Transverse colon (tissue), 4 donors: ENCODE data around the gene STAG1.

Source experiments
- EP300 ChIP-seq: sonication (generic); formaldehyde crosslinking; IDR thresholded peaks from one replicate; pipeline ENCODE4 v1.6.1; 2017; ENCODE audit warnings: antibody characterized with exemption, low read depth
- POLR2A ChIP-seq: fragments of 450-650 bp; IDR thresholded peaks from one replicate; pipeline ENCODE4 v1.6.1; 2016; ENCODE audit warnings: antibody characterized with exemption, mild to moderate bottlenecking, moderate library complexity
- POLR2AphosphoS5 ChIP-seq, 3 donors: sonication (generic); formaldehyde crosslinking; IDR thresholded peaks; one replicate each; pipeline ENCODE4 v1.6.1; 2016; ENCODE audit warnings: antibody characterized with exemption in 3 of 3
- TF ChIP-seq, protein P1 (sequence below), 5 experiments: fragments of 200-600 bp in 3 of 5; fragments of 450-650 bp in 2 of 5; sonication (generic) in 3 of 5; IDR thresholded peaks; 1 replicate in 2 of 5; 2 replicates in 3 of 5; pipeline ENCODE4 v1.5.1; 2016 to 2017; ENCODE audit warnings: antibody characterized with exemption in 5 of 5, inconsistent platforms in 3 of 5, mild to moderate bottlenecking in 2 of 5, moderate library complexity in 1 of 5

- TF ChIP-seq, protein P1, sequence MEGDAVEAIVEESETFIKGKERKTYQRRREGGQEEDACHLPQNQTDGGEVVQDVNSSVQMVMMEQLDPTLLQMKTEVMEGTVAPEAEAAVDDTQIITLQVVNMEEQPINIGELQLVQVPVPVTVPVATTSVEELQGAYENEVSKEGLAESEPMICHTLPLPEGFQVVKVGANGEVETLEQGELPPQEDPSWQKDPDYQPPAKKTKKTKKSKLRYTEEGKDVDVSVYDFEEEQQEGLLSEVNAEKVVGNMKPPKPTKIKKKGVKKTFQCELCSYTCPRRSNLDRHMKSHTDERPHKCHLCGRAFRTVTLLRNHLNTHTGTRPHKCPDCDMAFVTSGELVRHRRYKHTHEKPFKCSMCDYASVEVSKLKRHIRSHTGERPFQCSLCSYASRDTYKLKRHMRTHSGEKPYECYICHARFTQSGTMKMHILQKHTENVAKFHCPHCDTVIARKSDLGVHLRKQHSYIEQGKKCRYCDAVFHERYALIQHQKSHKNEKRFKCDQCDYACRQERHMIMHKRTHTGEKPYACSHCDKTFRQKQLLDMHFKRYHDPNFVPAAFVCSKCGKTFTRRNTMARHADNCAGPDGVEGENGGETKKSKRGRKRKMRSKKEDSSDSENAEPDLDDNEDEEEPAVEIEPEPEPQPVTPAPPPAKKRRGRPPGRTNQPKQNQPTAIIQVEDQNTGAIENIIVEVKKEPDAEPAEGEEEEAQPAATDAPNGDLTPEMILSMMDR (IDR thresholded peaks at IDR 0.05) = no peak
- TF ChIP-seq POLR2A (no peak), POLR2AphosphoS5 (IDR thresholded peaks at IDR 0.05) (no peak), EP300 (no peak)
Measured at GRCh38 chr3:136346486-136346885, 405.7 kb downstream of the STAG1 start.
